Breast epithelium (tissue), 3 donors: ENCODE results near the gene PDE7B.

ENCODE experiments used
- POLR2A ChIP-seq: fragments of 450-650 bp; IDR thresholded peaks from one replicate; pipeline ENCODE4 v1.6.1; 2016; ENCODE audit warnings: antibody characterized with exemption, mild to moderate bottlenecking, moderate library complexity
- TF ChIP-seq, protein P1 (sequence below), 3 donors: fragments of 450-650 bp; IDR thresholded peaks; one replicate each; pipeline ENCODE4 v1.5.1; 2016 to 2017; ENCODE audit warnings: antibody characterized with exemption in 3 of 3, mild to moderate bottlenecking in 3 of 3, moderate library complexity in 3 of 3

GRCh38 chr6:136147342-136147741 lies 295.8 kb downstream of the PDE7B start:
- TF ChIP-seq, protein P1, sequence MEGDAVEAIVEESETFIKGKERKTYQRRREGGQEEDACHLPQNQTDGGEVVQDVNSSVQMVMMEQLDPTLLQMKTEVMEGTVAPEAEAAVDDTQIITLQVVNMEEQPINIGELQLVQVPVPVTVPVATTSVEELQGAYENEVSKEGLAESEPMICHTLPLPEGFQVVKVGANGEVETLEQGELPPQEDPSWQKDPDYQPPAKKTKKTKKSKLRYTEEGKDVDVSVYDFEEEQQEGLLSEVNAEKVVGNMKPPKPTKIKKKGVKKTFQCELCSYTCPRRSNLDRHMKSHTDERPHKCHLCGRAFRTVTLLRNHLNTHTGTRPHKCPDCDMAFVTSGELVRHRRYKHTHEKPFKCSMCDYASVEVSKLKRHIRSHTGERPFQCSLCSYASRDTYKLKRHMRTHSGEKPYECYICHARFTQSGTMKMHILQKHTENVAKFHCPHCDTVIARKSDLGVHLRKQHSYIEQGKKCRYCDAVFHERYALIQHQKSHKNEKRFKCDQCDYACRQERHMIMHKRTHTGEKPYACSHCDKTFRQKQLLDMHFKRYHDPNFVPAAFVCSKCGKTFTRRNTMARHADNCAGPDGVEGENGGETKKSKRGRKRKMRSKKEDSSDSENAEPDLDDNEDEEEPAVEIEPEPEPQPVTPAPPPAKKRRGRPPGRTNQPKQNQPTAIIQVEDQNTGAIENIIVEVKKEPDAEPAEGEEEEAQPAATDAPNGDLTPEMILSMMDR (IDR thresholded peaks at IDR 0.05), result no peak
- TF ChIP-seq POLR2A, result no peak
